Activated CD4-positive, CD25-positive, alpha-beta regulatory T cell (primary cell): ENCODE data around the gene MARK2.

Experiments used
- DNase-seq, 4 experiments: peaks; one replicate each; lab custom pipeline; 2025; lab: John Stamatoyannopoulos, UW

The MARK2 gene

DNA sequence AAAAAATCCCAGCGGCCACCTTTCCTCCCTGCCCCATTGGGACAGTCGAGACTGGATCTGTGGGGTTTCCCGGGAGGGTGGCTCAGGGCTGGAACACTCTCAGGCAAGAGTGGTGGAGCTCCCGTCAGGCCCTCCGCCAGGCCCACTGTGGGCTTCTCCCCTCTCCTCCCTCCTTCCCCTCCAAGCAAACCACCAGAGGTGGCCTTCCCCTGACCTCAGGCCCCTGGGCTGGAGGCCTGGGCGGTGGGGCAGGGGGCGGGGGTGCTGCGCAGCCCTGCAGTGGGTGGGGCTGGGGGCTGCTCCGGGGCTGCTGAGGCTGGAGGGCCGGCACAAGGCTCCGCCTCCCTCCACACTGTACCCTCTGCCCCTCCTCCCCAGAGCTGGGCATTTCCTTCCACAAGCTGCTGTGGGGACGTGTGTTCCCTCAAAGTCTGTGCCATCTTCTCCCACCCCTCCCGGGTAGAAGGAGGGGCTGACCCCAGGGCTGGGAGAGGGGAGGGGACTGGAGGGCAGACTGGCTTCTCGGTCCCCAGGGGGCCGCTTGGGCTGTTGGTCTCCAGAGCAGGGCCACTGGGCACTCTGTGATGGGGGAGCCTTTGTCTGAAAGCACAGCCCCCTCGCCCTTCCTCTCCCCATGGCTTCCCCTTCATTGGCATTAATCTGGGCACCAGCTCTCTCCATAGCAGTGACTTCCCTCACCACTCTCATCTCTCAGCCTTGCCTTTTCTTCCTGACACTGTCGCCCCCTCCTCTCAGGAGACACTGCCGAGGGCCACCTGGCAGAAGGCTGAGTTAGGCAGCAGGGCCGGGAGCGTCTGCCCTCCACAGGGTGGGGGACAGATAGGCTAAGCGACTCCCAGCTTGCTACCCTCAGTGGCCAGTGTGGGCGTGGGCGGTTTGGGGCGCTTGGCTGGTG lies 70.9 kb downstream of the MARK2 start:
- DNase-seq = no peak

DNA sequence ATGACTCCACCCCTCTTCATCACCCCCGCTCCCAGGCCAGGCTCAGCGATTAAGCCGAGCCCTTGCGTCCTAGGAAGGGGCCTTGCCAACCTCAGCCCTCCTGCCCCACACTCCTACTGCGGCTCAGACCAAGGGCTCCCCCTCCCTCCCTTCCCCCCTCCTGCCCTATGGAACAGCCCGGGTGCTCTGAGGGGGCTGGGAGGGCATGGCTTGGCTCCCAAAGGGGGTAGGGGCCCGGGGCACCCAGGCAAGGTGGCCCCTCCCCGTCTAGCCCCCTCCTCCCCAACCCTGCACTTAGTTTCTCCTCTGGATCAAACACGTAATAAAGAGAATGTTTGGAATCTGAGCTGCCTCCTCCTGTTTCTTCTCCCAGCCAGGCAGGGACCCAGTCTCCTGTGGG lies 71.8 kb downstream of the MARK2 start:
- DNase-seq = no peak

DNA sequence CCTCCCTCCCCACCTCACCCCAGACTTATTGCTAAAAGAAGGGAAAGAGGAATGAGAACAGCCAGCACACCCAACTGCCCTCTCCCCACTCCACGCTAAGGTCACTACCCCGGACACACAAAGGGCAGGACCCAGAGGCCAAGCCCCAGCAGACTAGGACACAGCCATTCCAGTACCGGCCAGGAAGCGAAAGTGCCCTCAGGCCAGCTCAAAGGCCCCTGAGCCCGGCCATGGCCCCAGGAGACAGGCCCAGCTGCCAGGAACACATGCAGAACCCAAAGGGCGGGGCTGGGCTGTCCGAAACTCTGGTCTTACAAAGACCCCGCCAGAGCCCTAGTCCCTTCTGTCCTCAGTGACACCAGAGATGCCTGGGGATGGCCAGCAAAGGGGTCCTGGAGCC lies 72.5 kb downstream of the MARK2 start:
- DNase-seq = no peak

DNA sequence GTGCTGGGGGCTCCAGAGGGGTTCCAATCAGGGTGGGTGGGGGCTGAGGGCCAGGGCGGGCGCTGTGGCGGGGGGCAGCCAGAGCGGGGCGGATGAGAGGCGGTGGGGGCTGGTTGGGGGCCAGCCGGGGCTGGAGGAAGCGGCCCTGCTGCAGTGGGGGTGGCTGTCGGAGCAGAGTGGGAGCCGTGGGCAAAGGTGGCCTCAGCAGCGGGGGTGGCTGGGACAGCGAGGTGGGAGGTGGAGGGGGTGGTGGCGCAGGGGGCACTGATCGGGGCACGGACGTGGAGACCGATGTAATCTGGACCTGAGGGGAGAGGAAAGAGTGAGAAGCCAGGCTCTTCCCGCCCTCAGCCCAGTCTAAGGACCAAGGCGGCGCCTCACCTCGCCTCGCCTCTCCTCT lies 73.0 kb downstream of the MARK2 start:
- no peak for DNase-seq

DNA sequence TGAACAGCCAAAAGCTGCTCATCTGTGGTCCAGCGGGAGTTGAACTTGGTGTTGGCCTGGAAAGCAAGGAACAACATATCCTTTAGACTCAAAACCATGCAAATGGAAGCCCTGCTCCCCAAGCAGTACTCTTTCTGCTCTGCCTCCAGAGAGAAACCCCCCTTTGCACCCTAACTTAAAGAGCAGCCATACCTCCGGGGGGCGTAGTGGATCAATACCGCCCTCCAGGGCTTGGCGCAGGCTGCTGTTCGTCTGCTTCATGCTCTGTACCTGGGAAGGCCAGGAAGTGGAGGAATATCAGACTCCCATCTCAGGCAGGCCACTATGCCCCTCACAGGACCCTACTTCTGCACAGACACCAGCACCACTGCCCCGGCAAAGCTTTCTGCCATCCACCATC lies 73.8 kb downstream of the MARK2 start:
- DNase-seq = no peak

DNA sequence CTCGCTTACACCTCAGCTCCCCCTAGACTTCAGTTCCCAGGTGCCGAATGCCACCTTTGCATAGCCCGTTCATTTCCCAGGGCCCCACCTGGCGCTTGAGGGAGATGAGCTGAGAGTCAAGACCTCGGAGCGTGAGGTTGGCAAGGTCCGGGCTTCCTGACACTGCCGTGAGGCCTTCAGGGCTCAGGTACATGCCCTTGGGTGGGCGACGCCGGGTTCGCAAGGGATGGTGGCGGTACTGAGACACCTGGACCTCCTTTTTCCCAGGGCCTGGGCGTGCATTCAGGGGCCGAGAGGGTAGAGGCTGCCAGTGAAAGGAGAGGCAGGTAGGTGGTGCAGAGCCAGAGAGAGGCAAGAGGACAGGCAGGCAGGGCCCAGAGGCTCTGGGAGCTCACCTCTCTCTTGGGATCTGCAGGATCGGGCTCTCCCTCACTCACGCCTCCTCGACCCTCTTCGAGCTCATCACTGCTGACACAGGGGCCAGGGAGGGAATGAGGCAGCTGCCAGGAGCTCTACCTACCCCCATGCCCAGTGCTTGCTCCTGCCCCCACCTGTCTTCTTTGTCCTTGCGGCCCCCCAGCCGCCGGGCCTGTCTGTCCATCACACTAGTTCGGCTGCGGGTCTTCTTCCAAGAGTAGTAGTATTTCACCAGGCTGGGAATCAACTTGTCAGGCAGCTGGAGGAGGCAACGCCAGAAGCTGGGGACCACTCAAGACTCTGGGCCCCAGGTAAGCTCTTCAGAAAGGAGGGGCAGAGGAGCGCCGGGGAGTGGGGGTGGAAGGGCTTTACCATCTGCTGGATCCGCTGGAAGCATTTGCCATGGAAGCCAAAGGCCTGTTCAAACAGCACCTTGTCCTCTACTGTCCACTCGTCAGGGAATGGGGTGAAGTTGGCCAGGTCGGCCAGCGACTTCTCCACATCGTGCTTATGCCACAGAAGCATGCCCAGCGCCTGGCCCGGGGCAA lies 75.2 kb downstream of the MARK2 start:
- DNase-seq = no peak

DNA sequence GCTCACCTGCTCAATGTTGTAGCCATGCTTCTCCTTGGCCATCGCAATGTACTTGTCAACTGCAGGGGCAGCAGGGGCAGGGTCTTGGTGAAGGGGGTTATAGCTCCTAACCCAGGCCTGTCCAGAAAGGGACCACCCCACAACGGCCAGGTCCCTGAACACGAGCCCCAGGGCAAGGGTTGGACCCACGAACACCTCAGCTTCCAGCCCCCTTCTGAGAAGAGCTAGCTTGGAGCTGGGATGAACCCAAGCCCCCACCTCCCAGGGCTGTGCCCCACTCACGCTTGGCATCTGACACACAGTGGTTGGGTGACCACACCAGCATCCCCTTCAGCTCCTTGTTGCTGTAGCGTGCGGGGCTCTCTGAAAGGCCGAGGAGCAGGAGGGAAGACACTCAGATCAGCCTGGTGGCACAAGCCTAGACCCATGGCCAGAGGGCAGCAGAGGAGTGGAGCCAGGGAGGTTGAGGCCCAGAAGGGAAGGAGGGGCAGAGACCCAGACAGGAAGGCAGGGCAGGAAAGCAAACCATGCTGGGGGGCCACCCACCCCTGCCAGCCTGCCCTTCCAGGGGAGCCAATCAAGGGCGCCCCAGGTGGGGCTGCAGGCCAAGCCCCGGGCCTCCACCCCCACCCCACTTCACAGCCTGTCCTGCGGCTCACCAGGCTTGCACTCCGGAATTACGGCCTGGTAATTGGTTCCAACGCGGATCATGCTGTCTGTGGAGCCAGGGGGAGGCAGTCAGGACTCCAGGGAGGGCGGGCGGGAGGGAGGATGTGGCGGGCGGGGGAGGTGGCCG lies 76.2 kb downstream of the MARK2 start:
- no peak for DNase-seq

DNA sequence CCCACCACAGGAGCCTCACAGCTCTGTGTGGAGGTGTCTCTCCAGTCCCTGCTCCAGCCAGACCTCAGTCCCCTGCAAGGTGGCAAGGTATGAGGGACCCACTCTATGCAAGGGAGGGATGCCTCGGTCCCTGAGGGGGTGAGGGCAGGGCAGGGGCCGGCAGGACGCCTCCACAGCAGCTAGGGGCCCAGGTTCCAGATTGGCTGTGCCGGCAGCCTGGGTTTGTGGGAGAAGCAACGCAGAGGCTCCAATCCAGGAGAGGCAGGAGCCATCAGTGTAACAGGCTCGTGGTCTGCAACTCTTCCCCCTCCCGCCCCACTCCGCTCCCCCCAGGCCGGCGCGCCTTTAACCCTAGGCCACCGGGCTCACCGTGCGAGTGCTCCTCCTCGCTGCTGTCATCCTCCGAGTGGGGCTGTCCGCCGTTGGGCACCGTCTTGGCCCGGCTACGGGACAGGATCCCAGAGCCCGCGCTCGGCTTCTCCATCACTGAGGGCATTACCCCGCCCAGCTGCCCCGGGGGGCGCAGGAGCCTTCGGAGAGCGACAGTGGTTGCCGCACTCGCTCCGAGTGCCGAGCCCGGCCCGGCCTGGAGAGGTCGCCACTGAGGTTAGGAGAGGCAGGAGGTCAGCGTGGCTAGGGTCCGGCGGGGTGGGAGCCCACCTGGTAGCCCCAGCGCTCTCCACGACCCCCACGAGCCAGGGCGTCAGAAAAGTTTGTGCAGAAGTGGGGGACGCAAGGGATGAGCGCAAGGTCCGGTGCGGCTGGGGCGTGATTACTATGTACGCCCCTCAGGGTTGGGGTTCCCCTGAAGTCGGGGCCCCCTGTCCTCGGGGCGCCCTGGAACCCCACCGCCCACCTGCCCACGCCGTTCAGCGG lies 77.3 kb downstream of the MARK2 start:
- no peak for DNase-seq

DNA sequence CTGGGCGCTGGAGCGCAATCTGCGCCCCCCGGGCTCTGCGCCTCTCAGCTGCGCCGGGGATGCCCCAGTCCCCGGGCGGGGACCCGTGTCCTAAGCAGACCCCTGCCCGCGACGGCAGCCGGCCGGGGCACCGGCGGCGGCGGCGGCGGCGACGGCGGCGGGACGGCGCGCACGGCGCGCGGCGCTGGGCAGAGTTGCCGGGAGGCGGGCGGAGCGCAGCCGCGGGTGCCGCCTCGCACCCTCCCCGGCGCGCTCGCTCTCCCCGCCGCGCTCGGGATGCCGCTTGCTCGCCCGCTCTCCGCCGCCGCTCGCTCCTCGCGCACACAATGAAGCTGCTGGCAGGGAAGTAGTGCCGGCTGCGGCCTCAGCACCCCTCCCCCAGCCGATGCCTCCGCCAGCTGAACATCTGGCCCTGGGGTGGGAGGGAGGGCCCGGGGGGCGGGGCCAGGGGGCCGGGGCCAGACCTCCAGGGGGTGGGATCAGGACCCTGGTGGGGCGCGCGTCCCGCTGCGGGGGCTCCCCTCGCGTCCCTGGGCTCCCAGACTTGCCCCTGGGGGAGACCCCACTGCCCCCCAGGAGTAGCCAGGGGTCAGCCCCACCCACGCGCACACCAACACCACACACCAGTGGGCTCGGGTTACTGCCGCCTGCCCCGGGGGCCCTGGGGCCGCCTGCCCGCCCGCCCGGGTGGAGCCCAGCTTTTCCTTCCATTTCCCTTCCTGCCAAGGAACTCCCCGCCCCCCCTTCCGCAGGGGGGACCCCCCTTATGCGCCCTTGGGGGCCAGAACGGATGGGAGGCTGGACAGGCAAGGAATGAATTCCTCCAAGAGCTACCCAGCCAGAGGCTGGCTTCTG lies 78.2 kb downstream of the MARK2 start, which contains the start of gene RCOR2:
TSS of gene RCOR2 (minus strand) at position 328 of the 855 bp plus-strand sequence. CDS start 708 bp downstream, outside the sequence.
- DNase-seq = peak in 3 of 4 experiments; percentile 21 to 24 (median 24)

DNA sequence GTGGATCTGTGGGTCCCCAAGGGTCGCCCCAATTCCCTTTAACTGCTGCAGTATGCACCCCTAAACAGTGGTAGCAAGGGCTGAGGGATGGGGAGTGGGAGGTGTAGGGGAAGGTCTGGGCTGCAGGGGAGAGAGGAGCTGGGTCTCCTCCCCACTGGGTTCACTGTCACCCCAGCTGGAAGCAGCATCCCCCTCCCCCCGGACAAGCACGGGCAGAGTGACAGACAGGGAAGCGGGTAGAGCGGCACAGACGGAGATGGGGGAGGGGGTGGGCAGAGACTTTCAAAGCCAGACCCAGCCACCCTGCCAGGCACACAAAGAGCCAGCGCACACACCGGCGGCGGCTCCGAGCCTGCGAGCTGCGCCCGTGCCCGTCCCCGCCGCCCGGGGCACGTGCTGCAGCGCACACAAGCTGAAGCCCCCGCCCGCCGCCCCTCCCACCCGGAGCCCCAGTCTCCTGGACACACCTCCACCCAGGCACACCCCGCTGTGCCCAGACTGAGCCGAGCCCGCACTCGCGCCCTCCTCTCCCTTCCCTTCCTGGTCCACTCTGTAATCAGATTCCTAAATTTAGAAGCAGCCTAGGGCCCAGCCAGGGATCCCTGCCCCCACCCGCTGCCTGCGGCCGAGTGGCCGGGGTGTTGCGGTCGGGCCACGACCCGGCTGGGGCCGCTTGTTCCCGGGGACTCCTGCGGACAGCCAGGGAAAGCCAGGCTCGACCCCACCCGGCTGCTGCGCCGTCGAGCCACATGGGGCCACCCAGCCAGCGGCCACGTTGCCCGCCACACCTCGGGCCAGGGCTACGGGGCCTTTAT lies 79.0 kb downstream of the MARK2 start:
- DNase-seq = no peak

DNA sequence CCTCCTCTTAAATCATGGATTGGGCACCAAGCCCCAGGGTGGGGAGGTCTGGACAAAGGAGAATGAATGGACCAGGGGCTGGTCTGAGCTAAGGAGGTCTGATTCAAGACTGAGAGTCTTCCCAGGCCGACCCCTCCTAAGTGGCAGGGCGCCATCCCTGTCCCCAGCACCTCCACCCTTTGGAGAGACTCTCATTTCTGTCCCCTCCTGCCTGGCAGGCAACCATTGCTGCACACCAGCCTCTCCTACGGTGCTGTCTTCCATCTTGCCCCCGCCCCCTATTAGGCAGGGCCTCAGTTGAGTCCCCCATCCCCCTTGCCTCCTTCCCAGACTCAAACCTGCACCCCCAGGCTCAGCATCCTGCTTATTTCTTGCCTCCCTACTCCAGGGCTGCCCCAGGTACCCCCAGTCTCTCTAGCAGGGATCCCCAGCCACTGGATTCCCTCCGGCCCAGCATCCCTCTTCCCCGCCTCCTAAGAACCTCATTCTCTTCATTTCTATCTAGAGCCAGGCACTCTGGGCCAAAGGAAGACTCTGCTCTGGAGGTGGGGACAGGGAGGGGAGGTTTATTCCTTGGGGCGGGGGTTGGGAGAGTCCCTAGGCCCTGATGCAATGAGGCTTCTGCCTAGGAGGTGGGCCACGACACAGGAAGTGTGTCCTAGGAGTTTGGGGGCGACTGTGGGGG lies 79.7 kb downstream of the MARK2 start:
- no peak for DNase-seq

DNA sequence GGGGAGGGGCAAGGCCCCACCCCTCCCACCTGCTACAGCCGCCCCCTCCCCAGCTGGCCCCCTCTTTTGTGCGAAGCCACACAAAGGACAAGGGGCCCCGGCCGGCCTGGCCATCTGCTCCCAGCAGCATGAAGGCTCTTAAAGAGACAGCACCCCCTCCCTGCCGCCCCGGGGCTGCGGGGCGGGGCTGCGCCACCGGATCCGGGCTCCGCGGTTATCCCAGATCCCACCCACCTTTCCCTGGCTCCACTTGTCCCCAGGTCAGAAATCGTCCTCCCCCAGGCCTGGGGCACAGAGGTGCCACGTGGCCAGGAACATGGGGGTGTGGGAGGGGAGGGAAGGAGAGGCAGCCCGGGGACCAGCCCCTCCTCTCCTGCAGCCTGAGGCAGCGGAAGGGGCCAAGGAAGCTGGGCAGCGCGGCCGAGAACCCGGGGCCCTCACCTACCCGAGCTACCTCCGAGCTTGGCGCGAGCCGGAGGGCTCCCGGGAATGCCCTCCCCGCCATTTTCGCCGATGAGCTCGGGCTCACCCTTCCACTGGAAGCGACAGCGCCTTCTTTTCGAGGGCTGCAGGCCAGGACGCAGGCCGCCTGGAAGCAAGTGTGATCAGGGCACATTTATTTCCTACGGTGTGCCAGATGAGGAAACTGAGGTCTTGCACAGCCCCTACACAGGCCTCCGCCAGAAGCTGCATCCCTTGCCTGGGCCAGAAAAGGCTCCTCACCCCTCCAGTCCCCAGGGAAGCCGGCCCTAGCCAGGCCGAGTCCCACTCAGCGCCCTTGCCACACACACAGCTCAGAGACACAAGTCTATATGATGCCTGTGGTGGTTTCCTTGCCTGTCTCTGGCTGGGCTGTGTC lies 80.6 kb downstream of the MARK2 start:
- no peak for DNase-seq

DNA sequence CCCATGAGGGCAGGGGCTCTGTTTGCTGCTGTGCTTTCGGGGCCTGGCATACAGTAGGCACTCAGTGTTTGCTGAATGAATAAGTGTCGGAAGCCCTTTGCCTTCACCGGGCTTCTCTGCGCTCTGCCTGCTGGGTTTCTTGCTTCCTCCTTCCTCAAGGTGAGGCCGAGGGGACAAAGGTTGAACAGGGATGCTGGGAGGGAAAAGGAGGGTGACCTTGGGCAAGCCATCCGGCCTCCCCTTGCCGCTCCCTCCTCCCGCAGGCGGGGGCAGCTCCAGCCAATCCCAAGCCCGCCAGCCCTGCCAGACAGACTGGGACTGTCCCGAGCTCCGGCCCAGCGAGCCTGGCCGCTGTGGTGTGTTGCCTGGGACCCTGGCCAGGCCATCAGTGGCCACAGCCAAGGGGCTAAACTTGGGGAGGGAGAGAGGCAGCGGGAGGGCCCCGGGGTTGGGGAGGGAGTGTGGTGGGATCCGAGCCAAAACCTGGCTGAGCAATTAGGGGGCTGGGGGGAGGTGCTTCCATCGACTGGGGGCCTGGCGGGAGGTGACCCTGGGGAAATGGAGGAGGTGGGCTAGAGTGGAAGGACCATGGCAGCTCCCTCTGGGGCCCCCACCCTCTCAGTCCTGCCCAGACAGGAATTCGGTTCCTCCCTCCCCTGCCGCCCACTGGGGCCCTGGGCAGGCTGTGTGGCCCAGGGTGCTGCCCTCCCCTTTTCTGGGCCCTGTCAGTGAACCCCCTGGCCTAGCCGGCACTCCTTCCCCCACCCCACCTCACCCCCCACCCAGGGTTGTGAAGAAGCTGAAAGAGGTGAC lies 81.4 kb downstream of the MARK2 start:
- DNase-seq = no peak

DNA sequence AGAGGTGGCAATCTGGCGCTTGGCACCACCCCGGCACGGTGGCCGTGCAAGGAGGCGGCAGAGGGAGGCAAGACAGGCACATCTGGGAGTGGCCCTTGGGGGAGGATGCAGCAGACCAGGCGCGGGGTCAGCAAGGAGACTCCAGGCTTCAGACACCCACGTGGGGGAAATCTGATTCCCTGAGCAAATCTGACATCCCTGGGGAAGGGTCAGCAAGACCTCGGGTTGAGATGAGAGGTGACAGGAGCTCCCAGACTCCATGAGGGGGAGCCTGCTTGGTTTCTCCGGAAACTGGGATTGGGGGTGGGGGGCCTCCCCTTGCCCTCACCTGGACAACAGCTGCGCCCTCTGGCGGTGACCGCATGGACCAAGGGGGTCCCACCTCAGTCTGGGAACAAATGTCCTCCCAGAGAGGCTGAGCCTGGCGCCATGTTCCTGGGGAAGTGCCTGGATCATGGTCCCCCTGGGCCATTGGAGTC lies 82.1 kb downstream of the MARK2 start:
- peak in 1 of 4 experiments; percentile 12 for DNase-seq

DNA sequence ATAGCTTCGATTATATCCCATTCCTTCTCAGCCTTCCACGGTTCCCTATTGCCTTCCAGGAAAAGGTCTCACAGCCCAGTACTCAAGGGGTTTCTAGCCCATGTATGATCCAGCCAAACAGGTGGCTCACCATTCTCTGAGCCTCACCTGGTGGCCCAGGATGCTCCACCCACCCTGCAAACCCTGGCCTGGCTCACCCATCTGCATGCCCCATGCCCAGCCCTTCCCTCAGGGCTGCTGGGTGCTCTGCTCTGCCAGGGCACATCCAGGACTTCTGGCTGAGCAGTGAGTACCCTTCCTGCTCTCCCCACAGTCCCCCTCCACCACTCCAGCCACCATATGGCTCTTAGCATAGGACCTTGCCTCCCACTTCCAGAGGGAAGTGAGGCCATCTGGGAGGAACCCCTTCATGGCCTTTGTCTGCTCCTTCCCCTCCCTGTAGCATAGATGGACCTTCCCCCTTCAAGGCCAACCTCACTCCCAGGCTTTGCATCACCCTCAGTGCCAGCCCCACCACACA lies 83.8 kb downstream of the MARK2 start:
- no peak for DNase-seq

DNA sequence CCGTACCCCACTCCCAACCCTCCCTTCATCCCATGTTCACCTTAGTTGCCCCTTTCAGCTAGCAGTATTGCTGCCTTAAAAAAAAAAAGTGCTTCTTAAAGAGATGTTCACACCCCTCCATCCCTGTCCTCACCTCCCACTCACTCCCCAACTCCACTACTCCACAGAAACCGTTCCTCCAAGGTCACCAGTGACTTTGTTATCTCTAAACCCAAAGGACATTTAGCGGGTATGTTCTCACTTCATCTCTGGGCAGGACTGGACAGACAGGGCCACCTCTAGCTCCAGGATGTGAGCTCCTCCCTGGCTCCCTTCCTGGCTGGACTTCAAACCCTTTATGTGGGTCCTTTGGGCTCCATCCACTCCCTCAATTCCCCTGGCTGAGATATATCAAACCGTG lies 84.4 kb downstream of the MARK2 start:
- no peak for DNase-seq
